SU-DHL-6 (cell line): Measurements from ENCODE around the gene MYO9A.

ENCODE experiments used
- H2AFZ ChIP-seq: fragments of 200-600 bp; sonication (generic); 2 replicates; pipeline ENCODE4 v1.6.1; 2014; ENCODE audit warnings: low read depth, mild to moderate bottlenecking, moderate library complexity, mixed read lengths, antibody characterized with exemption, low read length; ENCODE audit not compliant: severe bottlenecking
- H3F3A ChIP-seq: fragments of 200-600 bp; shearing (Covaris generic); 2 replicates; pipeline ENCODE4 v1.6.0; 2016; ENCODE audit warnings: antibody characterized with exemption, mild to moderate bottlenecking; ENCODE audit not compliant: insufficient read depth
- H3K27ac ChIP-seq: fragments of 200-600 bp; sonication (generic); 2 replicates; pipeline ENCODE4 v1.5.1; 2016; ENCODE audit warnings: low read depth, mild to moderate bottlenecking, low read length, moderate library complexity, mixed read lengths
- H3K27me3 ChIP-seq: fragments of 200-600 bp; sonication (generic), shearing (Covaris generic); 2 replicates; pipeline ENCODE4 v1.6.0; 2014; ENCODE audit warnings: mild to moderate bottlenecking, low read length
- H3K36me3 ChIP-seq: fragments of 200-600 bp; sonication (generic); 2 replicates; pipeline ENCODE4 v1.6.1; 2014; ENCODE audit warnings: mild to moderate bottlenecking, low read length, mixed read lengths
- H3K4me2 ChIP-seq: fragments of 300-600, 200-600 bp; shearing (Covaris generic), sonication (generic); 2 replicates; pipeline ENCODE4 v1.6.0; 2014; ENCODE audit warnings: low read length, low read depth, mild to moderate bottlenecking; ENCODE audit not compliant: poor library complexity, severe bottlenecking
- H3K4me3 ChIP-seq: fragments of 200-600 bp; sonication (generic); 2 replicates; pipeline ENCODE4 v1.5.1; 2014; ENCODE audit warnings: antibody characterized with exemption, low read length, mild to moderate bottlenecking, mixed read lengths; ENCODE audit not compliant: insufficient read depth, poor library complexity, severe bottlenecking
- H3K79me2 ChIP-seq: fragments of 200-600 bp; sonication (generic); 2 replicates; pipeline ENCODE4 v1.6.1; 2014; ENCODE audit warnings: mild to moderate bottlenecking, low read length, moderate library complexity; ENCODE audit not compliant: insufficient read depth
- H3K9ac ChIP-seq: fragments of 200-600 bp; sonication (generic); 2 replicates; pipeline ENCODE4 v1.7.0; 2014; ENCODE audit warnings: mild to moderate bottlenecking, low read length
- H3K9me2 ChIP-seq: fragments of 200-600 bp; sonication (generic); replicated peaks from 2 replicates; pipeline ENCODE4 v1.6.1; 2014; ENCODE audit warnings: low read length; ENCODE audit not compliant: insufficient read depth
- H3K9me3 ChIP-seq: fragments of 200-600 bp; sonication (generic); 2 replicates; pipeline ENCODE4 v1.6.1; 2014; ENCODE audit warnings: low read length, mixed read lengths; ENCODE audit not compliant: insufficient read depth
- H4K20me1 ChIP-seq: fragments of 200-600 bp; sonication (generic); 2 replicates; pipeline ENCODE4 v1.6.1; 2014; ENCODE audit warnings: low read depth, mild to moderate bottlenecking, antibody characterized with exemption, low read length, moderate library complexity, mixed read lengths
- EZH2phosphoT487 ChIP-seq: fragments of 200-600 bp; sonication (generic), shearing (Covaris generic); conservative IDR thresholded peaks from 2 replicates; pipeline ENCODE4 v1.6.1; 2018; ENCODE audit warnings: mild to moderate bottlenecking, antibody characterized with exemption, low read length, moderate library complexity, mixed read lengths
- TF ChIP-seq, protein P1 (sequence below): fragments of 200-600 bp; sonication (generic); IDR thresholded peaks from one replicate; pipeline ENCODE4 v1.5.1; 2017; ENCODE audit warnings: antibody characterized with exemption, mild to moderate bottlenecking, low read length, moderate library complexity; ENCODE audit not compliant: insufficient read depth, poor library complexity, severe bottlenecking

MYO9A gene

DNA sequence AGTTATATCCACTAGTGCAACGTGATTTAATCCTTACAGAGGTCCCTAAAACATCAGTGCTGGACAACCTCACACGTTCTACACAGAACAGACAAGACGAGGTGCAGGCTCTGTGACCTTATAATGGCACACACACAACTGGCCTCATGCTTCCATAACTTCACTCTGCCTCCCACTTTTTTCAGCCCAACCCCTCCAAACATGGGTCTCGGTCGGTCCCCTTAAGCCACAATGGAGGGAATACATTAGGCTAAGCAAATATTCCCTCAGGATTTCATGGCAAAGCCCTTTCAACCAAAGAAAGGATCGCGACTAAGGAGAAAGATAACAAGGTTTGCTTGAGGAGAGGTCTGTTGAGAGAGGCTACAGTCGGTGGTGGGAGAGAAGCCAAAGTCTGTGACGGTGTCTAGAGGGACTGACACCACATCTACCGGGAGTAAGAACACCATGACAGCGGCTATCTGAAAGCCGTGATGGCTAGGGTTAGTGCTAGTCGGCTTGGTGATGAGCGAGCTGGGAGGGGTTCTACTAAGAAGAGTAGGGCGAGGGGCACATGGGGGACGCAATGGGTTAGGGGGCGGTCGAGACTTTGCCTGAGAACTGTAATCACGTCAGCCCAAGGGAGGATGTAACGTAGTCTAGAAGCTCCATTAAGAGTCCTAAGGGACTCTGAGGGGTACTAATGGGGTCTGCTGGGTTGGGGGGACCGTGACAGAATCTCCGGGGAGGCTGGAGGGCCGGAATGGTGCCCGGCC, 1.0 kb downstream of the MYO9A start:
- H3K4me2 ChIP-seq: peak overlapping the region; percentile 85
- no peaks in the 10 kb centered on the region for H3K9me3 ChIP-seq
- H3K79me2 ChIP-seq: peaks cover 54% of the 10 kb centered on the region
- H3K36me3 ChIP-seq: no peaks in the 10 kb centered on the region
- no peaks in the 10 kb centered on the region for H3K9me2 ChIP-seq
- no peaks in the 10 kb centered on the region for H3K27me3 ChIP-seq
- no peak overlapping the region for H2AFZ ChIP-seq
- peak overlapping the region; percentile 83 for H3K4me3 ChIP-seq
- peak overlapping the region; percentile 67 for H3K27ac ChIP-seq
- TF ChIP-seq EZH2phosphoT487: no peak
- TF ChIP-seq, protein P1, sequence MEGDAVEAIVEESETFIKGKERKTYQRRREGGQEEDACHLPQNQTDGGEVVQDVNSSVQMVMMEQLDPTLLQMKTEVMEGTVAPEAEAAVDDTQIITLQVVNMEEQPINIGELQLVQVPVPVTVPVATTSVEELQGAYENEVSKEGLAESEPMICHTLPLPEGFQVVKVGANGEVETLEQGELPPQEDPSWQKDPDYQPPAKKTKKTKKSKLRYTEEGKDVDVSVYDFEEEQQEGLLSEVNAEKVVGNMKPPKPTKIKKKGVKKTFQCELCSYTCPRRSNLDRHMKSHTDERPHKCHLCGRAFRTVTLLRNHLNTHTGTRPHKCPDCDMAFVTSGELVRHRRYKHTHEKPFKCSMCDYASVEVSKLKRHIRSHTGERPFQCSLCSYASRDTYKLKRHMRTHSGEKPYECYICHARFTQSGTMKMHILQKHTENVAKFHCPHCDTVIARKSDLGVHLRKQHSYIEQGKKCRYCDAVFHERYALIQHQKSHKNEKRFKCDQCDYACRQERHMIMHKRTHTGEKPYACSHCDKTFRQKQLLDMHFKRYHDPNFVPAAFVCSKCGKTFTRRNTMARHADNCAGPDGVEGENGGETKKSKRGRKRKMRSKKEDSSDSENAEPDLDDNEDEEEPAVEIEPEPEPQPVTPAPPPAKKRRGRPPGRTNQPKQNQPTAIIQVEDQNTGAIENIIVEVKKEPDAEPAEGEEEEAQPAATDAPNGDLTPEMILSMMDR: no peak
- H3K9ac ChIP-seq: peak overlapping the region; percentile 75
- no peaks in the 10 kb centered on the region; the same call in 1 of the 2 replicates for H3F3A ChIP-seq
- H4K20me1 ChIP-seq: peaks cover 8% of the 10 kb centered on the region

DNA sequence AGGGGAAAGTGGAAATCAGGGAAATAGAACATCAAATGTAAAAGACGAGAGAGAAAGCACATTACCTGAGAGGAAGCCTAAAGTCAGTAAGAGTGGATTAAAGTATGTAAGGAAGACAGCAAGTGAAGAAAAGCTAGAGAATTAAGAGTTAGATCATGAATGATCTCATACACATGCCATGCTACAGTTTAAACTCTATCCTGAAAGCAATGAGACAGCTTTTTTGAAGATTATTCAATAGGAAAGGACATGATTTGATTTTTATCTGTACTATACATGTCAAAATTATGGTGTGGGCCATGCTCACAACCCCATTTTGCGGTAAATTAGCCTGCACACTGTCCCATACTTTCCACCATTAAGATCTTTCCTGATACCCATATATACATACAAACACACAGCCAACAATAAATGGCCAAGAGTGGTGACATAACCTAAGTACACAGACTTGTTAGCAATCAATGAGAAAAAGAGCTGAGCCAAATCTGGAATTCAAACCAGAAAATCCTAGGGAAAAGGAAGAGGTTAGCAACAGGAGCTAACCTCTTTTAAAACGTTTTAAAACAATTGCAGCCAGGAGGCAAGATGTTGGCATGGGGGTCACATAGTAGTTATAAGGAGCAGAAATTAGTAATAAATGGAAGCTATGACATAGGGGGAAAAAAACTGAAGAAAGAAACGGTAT, 4.5 kb downstream of the MYO9A start:
- Histone ChIP-seq H3K27me3 (no peaks in the 10 kb centered on the region), H3K36me3 (no peaks in the 10 kb centered on the region), H4K20me1 (peaks cover 8% of the 10 kb centered on the region), H3K9me2 (no peaks in the 10 kb centered on the region), H3K4me3 (no peak overlapping the region), H3F3A (peaks cover 3% of the 10 kb centered on the region; the same call in 1 of the 2 replicates), H3K27ac (no peak overlapping the region), H3K9me3 (no peaks in the 10 kb centered on the region), H3K9ac (no peak overlapping the region), H2AFZ (no peak overlapping the region), H3K4me2 (peak overlapping the region; percentile 4), H3K79me2 (peaks cover 84% of the 10 kb centered on the region)
- TF ChIP-seq EZH2phosphoT487: no peak

DNA sequence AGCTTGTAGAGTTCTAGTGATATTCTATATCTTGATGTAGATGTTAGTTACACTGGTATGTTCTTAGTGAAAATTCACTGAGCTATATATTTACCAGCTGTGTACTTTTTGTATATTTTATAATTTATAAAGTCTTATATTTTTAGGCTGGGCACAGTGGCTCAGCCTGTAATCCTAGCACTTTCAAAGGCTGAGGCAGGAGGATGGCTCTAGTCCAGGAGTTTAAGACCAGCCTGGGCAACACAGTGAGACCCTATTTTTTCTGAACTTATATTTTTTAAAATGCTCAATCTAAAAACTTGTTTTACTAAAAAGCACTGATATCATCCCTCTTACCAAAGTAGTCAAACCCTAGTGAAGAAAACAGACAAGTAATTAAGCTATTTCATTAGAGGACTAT, 5.1 kb downstream of the MYO9A start:
- H3K79me2 ChIP-seq: peaks cover 91% of the 10 kb centered on the region
- peaks cover 3% of the 10 kb centered on the region; the same call in 1 of the 2 replicates for H3F3A ChIP-seq
- H2AFZ ChIP-seq: no peak overlapping the region

More for the DNA sequence above, 5.1 kb downstream of the MYO9A start:
- Histone ChIP-seq H3K9ac (no peak overlapping the region), H3K27ac (no peak overlapping the region), H3K4me3 (no peak overlapping the region), H3K27me3 (no peaks in the 10 kb centered on the region), H4K20me1 (peaks cover 8% of the 10 kb centered on the region), H3K36me3 (no peaks in the 10 kb centered on the region), H3K9me3 (no peaks in the 10 kb centered on the region), H3K4me2 (peak overlapping the region; percentile 4), H3K9me2 (no peaks in the 10 kb centered on the region)
- TF ChIP-seq, protein P1: no peak
- TF ChIP-seq EZH2phosphoT487: no peak
